AG10803 (cell line): ENCODE results near the gene SLFN5.

Experiments used
- DNase-seq: peaks from one replicate; pipeline ENCODE4 v3.0.0; 2010; ENCODE audit warnings: low read depth
- H3K4me3 ChIP-seq: 2 replicates; pipeline ENCODE4 v1.5.1; 2011; ENCODE audit warnings: mild to moderate bottlenecking, low read length, control low read depth
- CTCF ChIP-seq: conservative IDR thresholded peaks from 2 replicates; pipeline ENCODE4 v1.5.1; 2011; ENCODE audit warnings: mild to moderate bottlenecking, low read length, control low read depth, inconsistent platforms

The SLFN5 gene

DNA sequence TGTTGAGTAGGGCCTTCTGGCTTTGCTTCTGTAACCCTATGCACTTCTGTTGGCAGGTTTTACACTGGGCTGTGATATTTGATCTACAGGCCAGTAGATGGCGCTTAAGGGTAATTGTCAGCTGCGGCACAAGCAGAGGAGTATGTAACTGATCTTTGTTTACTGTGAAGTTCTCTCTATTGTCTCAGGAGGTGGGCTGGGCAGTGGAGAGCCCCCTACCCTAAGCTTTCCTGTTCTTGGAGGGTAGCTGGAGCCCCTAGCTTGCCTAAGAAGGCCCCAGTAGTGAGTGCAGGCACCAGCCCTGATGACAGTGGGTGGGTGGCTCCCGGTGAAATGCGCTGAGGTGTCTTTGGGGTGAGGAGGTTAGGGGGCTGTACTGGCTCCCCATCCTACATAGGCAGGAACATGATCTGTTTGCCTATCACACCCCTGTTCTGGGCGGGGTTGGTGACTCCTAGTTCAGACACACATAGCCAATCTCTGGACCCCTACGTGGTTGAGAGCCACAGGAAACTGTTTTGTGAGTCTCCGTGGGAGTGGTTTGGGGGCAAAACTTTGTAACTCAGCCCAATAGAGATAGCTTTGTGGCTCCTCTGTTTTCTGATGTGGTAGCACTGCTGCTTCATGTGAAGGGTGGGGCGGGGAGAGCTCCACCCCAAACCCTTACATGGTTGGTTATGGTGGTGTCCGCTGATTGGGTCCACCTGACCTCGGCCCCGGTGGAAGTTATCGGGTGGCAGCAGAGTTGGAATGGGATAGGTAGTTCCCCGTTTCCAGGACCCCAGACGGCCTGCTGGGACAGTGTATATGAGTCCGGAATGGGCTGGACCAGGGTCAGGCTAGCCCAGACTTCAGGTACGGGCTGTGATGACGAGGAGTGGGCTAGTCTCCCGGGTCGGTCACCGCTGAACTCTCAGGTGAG is 70.2 kb downstream of the SLFN5 start:
- H3K4me3 ChIP-seq, result peak overlapping the region; percentile 39
- peak; percentile 90 for TF ChIP-seq CTCF
- peak; percentile 79 for DNase-seq

- no peak overlapping the region for H3K4me3 ChIP-seq
- TF ChIP-seq CTCF, result no peak
- DNase-seq, result no peak
Measured at GRCh38 chr17:35313875-35314409, 71.1 kb downstream of the SLFN5 start.

GRCh38 chr17:35314415-35315216 is 71.7 kb downstream of the SLFN5 start:
- DNase-seq, result no peak
- H3K4me3 ChIP-seq, result no peak overlapping the region
- no peak for TF ChIP-seq CTCF

DNA sequence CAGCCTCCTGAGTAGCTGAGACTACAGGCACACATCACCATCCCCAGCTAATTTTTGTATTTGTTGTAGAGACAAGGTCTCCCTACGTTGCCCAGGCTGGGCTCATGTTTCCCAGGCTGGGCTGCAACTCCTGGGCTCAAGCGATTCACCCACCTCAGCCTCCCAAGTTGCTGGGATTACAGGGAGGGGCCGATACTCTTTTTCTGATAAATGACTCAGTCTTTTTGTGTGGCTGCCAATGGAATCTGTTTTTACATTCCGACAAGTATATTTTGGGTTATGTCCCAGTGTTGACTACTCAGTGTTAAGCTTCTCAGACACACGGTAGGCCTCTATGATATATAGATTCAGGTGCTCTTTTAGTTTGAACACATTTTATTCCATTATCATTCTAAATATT is 72.4 kb downstream of the SLFN5 start:
- peak; percentile 91 for DNase-seq

GRCh38 chr17:35315971-35316370 is 73.1 kb downstream of the SLFN5 start:
- no peak for TF ChIP-seq CTCF
- H3K4me3 ChIP-seq, result no peak overlapping the region
- DNase-seq, result no peak

More for the DNA sequence above, 72.4 kb downstream of the SLFN5 start:
- TF ChIP-seq CTCF, result no peak
- H3K4me3 ChIP-seq, result no peak overlapping the region

GRCh38 chr17:35322749-35323148 is 79.9 kb downstream of the SLFN5 start:
- DNase-seq, result no peak
- H3K4me3 ChIP-seq, result no peak overlapping the region
- no peak for TF ChIP-seq CTCF
